HCT116 (cell line): ENCODE data around the gene TACR2. TPM values are rescaled to one million over a fixed set of nuclear protein-coding genes. Genes with fewer than 3 reads are reported as not detected.

Source experiments
- ATAC-seq: fragments of 200-7000 bp; cut with Tn5 transposase; 2 replicates; pipeline ENCODE4 v1.9.1; 2020; ENCODE audit warnings: mild to moderate bottlenecking, moderate library complexity
- BruUV-seq: library from RNA; stranded (reverse); fragments of 400-500 nt; replicated peaks from 2 replicates; lab custom pipeline; 2021; lab: Mats Ljungman, UMichigan
- CTCF ChIA-PET: fragments of 300-600 bp; sonication (Branson Sonifier 250); formaldehyde crosslinking; loops from one replicate; lab custom pipeline; 2021; ENCODE audit warnings: antibody characterized with exemption; lab: Charles Lee
- POLR2A ChIA-PET: fragments of 300-600, 350-600 bp; sonication (Branson Sonifier 250); formaldehyde crosslinking; loops from one replicate; lab custom pipeline; 2021; ENCODE audit warnings: antibody characterized with exemption; lab: Charles Lee
- RAD21 ChIA-PET, 2 experiments: fragments of 300-600 bp; sonication (Branson Sonifier 250); formaldehyde crosslinking; loops; one replicate each; lab custom pipeline; 2023; ENCODE audit warnings: low total read pairs in 2 of 2; ENCODE audit not compliant: uncharacterized antibody in 2 of 2, unreplicated experiment in 2 of 2, low non-redundant PET in 1 of 2; lab: Charles Lee
- DNase-seq: peaks from one replicate; pipeline ENCODE4 v3.0.0-alpha.2; 2010; ENCODE audit warnings: low read depth, low spot score
- H2AFZ ChIP-seq: fragments of 200-600 bp; shearing (Covaris generic), sonication (generic); 2 replicates; pipeline ENCODE4 v1.6.1; 2017; ENCODE audit warnings: low read depth, mixed run types, mixed read lengths, antibody characterized with exemption, low read length; ENCODE audit not compliant: poor library complexity, severe bottlenecking
- H3K27ac ChIP-seq: 2 replicates; pipeline ENCODE4 v1.5.1; 2012; ENCODE audit warnings: low read depth, low read length
- H3K27me3 ChIP-seq: fragments of 200-600 bp; sonication (generic); 2 replicates; pipeline ENCODE4 v1.6.1; 2016; ENCODE audit warnings: mixed run types, low read length, mixed read lengths; ENCODE audit not compliant: insufficient read depth
- H3K36me3 ChIP-seq, 2 experiments: fragments of 200-500 bp in 1 of 2; fragments of 200-600 bp in 1 of 2; sonication (Bioruptor generic) in 1 of 2; sonication (generic) in 1 of 2; 2 replicates each; pipeline versions ENCODE4 v1.5.1 to v1.6.1; 2014 to 2016; ENCODE audit warnings: low read length in 2 of 2, inconsistent platforms in 1 of 2, mixed read lengths in 1 of 2, mixed run types in 1 of 2; ENCODE audit not compliant: insufficient read depth in 2 of 2, control insufficient read depth in 1 of 2
- H3K4me1 ChIP-seq, 2 experiments: fragments of 200-600 bp in 1 of 2; sonication (generic) in 1 of 2; 2 replicates each; pipeline versions ENCODE4 v1.5.1 to v1.6.1; 2012 to 2017; ENCODE audit warnings: low read length in 2 of 2, inconsistent platforms in 1 of 2, mild to moderate bottlenecking in 1 of 2, mixed read lengths in 1 of 2, mixed run types in 1 of 2, moderate library complexity in 1 of 2; ENCODE audit not compliant: insufficient read depth in 2 of 2, control insufficient read depth in 1 of 2
- H3K4me2 ChIP-seq: fragments of 200-600 bp; sonication (generic); 2 replicates; pipeline ENCODE4 v1.6.1; 2017; ENCODE audit warnings: mixed run types, low read length, mixed read lengths
- H3K4me3 ChIP-seq, 2 experiments: fragments of 200-600 bp in 1 of 2; sonication (generic) in 1 of 2; replicated peaks in 1 of 2; 2 replicates each; pipeline ENCODE4 v1.5.1; 2011 to 2016; ENCODE audit warnings: low read length in 2 of 2, control low read depth in 1 of 2, low read depth in 1 of 2, mild to moderate bottlenecking in 1 of 2, mixed read lengths in 1 of 2, mixed run types in 1 of 2
- H3K79me2 ChIP-seq: fragments of 200-600 bp; sonication (generic); 2 replicates; pipeline ENCODE4 v1.6.1; 2017; ENCODE audit warnings: mild to moderate bottlenecking, mixed run types, low read length, moderate library complexity, mixed read lengths; ENCODE audit not compliant: insufficient read depth
- H3K9ac ChIP-seq: fragments of 200-600 bp; sonication (generic); 2 replicates; pipeline ENCODE4 v1.6.1; 2016; ENCODE audit warnings: low read length, mixed read lengths
- H3K9me2 ChIP-seq: fragments of 200-600 bp; sonication (generic), shearing (Covaris generic); 2 replicates; pipeline ENCODE4 v1.6.1; 2017; ENCODE audit warnings: mixed run types, mild to moderate bottlenecking, moderate library complexity; ENCODE audit not compliant: insufficient read depth
- H3K9me3 ChIP-seq, 2 experiments: fragments of 200-500 bp in 1 of 2; fragments of 200-600 bp in 1 of 2; sonication (Bioruptor generic) in 1 of 2; sonication (generic) in 1 of 2; 2 replicates each; pipeline ENCODE4 v1.6.1; 2014 to 2017; ENCODE audit warnings: low read length in 2 of 2, mixed read lengths in 2 of 2, inconsistent platforms in 1 of 2, low read depth in 1 of 2, mild to moderate bottlenecking in 1 of 2, mixed run types in 1 of 2, moderate library complexity in 1 of 2; ENCODE audit not compliant: control insufficient read depth in 1 of 2, insufficient read depth in 1 of 2
- H4K20me1 ChIP-seq: fragments of 200-600 bp; sonication (generic), shearing (Covaris generic); 2 replicates; pipeline ENCODE4 v1.6.1; 2017; ENCODE audit warnings: mixed run types, mild to moderate bottlenecking, moderate library complexity; ENCODE audit not compliant: insufficient read depth
- EZH2 ChIP-seq: fragments of 200-600 bp; sonication (generic); IDR thresholded peaks from 2 replicates; pipeline ENCODE4 v1.6.1; 2017; ENCODE audit warnings: antibody characterized with exemption, mixed run types
- EZH2phosphoT487 ChIP-seq: fragments of 200-600 bp; IDR thresholded peaks from 2 replicates; pipeline ENCODE4 v1.6.1; 2018; ENCODE audit warnings: antibody characterized with exemption, borderline replicate concordance
- FOSL1 ChIP-seq: IDR thresholded peaks from 2 replicates; pipeline ENCODE4 v1.6.1; 2012; ENCODE audit warnings: low read depth
- JUND ChIP-seq: IDR thresholded peaks from 2 replicates; pipeline ENCODE4 v1.6.1; 2012
- POLR2A ChIP-seq: IDR thresholded peaks from 2 replicates; pipeline ENCODE4 v1.7.0; 2011; ENCODE audit warnings: borderline replicate concordance; ENCODE audit not compliant: insufficient read depth, insufficient read length; ENCODE audit errors: extremely low read depth
- POLR2AphosphoS5 ChIP-seq: IDR thresholded peaks from 2 replicates; pipeline ENCODE4 v1.6.1; 2011; ENCODE audit warnings: mild to moderate bottlenecking, low read depth, low read length, moderate library complexity
- SIN3A ChIP-seq: IDR thresholded peaks from 2 replicates; pipeline ENCODE4 v1.6.1; 2012; ENCODE audit warnings: low read depth
- SP1 ChIP-seq: IDR thresholded peaks from 2 replicates; pipeline ENCODE4 v1.6.1; 2012; ENCODE audit warnings: low read depth
- SRF ChIP-seq: IDR thresholded peaks from 2 replicates; pipeline ENCODE4 v1.6.1; 2012; ENCODE audit warnings: low read depth
- TCF7L2 ChIP-seq: IDR thresholded peaks from 2 replicates; pipeline ENCODE4 v1.7.0; 2011; ENCODE audit warnings: borderline replicate concordance, inconsistent platforms; ENCODE audit not compliant: insufficient read depth, insufficient read length; ENCODE audit errors: extremely low read depth
- YY1 ChIP-seq: IDR thresholded peaks from 2 replicates; pipeline ENCODE4 v1.6.1; 2011; ENCODE audit warnings: low read length, low read depth, moderate library complexity, mild to moderate bottlenecking; ENCODE audit not compliant: insufficient replicate concordance; ENCODE audit errors: extremely low read depth
- intact Hi-C: fragments of 100-400 bp; cut with micrococcal nuclease; formaldehyde crosslinking; loops from 2 replicates; pipeline ENCODE4 v1.10.0; 2022
- total RNA-seq: library from RNA; stranded (reverse); gene quantifications from one replicate; pipeline ENCODE4 v1.2.1, GENCODE V29; 2021; ENCODE audit not compliant: unreplicated experiment
- TF ChIP-seq, protein P1 (sequence below): IDR thresholded peaks from 2 replicates; pipeline ENCODE4 v1.6.1; 2012

The TACR2 gene
- total RNA-seq, 1 experiment from 2014 or later, result not detected

DNA sequence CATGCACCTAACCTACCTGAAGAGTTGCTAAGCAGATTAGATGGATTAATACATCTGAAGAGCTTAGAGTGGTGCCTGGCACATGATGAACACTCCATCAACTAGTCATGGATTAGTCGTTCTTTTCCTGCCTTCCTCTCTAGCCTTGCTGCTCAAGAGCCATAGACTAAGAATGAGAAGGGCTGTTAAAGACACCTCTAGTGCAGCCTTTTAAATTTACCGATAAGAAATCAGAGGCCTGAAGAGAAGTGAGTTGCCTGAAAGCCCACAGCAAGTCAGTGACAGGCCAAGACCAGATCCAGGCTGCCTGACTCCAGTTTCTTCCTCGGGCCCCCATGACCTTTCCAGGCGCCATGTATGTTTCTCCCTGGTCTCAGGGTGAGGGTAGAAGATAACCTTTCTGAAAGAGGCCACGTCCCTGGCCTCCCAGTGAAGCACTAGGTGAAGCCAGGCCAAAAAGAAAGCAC lies 41.1 kb upstream of the TACR2 start (continued):
- TF ChIP-seq POLR2AphosphoS5, result no peak
- no peak for TF ChIP-seq POLR2A
- TF ChIP-seq EZH2, result no peak
- TF ChIP-seq TCF7L2, result no peak

DNA sequence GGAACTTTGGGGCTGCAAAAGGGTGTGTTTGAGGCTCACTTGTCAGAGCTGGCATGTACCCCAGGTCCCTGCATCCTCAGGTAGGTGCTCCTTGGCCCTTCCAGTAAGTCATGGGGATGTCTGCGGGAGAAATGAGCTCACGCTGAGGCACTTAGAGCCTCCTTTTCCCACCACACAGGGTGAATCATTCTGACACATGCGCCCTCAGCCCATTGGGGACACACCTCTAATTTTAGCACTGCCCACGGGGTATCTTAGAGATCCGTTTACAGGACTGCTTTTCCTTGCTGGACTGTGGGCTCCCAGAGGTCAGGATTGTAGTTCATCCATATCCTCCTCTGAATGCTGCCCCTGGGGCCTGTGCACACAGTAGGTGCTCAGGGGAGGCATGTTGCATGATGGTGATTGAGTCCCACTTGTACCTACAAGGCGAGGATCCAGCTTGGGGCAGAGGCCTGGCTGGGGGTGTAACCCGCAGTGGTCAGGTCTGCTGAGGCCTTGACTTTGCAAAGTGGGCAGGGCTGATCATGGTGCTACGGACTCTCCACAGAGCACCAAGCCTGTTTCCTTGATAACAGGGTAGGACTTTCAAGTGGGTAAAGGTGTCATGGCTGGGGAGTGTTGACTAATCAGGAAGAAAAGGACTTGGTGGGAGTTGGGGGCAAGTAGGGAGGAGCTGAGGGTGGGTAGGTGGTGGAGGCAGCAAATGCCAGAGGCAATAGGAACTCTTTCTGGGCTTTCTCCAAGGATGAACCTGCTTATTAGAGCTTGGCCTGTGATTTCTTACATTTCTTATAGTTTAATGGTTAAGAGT lies 40.4 kb upstream of the TACR2 start:
- no peaks in the 10 kb centered on the region for H3K9me2 ChIP-seq
- no peaks in the 10 kb centered on the region for H4K20me1 ChIP-seq
- intact Hi-C loops, result loop anchor here (10.0 kb wide), 1 partner anchor 48 kb away; no protein-coding TSS in a partner anchor
- peak; percentile 21; the same call in 1 of the 2 replicates for ATAC-seq
- no peaks in the 10 kb centered on the region for H3K9me3 ChIP-seq
- peaks cover 4% of the 10 kb centered on the region; the same call in 1 of the 2 replicates for H3K79me2 ChIP-seq
- DNase-seq, result no peak
- H3K4me1 ChIP-seq, result peaks cover 48 to 57% of the 10 kb centered on the region in 2 experiments
- no TSS peak for BruUV-seq
- no peaks in the 10 kb centered on the region for H3K27me3 ChIP-seq
- peak; percentile 35; the same call in 1 of the 2 replicates for TF ChIP-seq SP1
- TF ChIP-seq SRF, result no peak
- TF ChIP-seq JUND, result peak; percentile 42; the same call in 1 of the 2 replicates
- TF ChIP-seq, protein P1, sequence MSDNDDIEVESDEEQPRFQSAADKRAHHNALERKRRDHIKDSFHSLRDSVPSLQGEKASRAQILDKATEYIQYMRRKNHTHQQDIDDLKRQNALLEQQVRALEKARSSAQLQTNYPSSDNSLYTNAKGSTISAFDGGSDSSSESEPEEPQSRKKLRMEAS, result peak; percentile 53; the same call in 1 of the 2 replicates
- no peak for TF ChIP-seq POLR2AphosphoS5
- no peak for TF ChIP-seq EZH2phosphoT487
- TF ChIP-seq FOSL1, result peak; percentile 62
- TF ChIP-seq SIN3A, result no peak
- TF ChIP-seq YY1, result no peak
- ChIA-PET POLR2A (interaction anchor here (1.4 kb wide), 1 partner anchor 10 kb away, joined by 4 read pairs; no protein-coding TSS in a partner anchor), CTCF (no interaction called here), RAD21 (no interaction called here)
- peak overlapping the region; percentile 85 for H3K4me2 ChIP-seq
- H3K9ac ChIP-seq, result peak overlapping the region; percentile 23
- H2AFZ ChIP-seq, result no peak overlapping the region
- 0 out of 4 replicates have a peak, but pooled peaks cover 0 to 3% of the 10 kb centered on the region in 2 experiments for H3K36me3 ChIP-seq
- peak overlapping the region in 1 of 2 experiments; percentile 9; a peak in 1 of 4 replicates for H3K4me3 ChIP-seq
- no peak overlapping the region; the same call in 1 of the 2 replicates for H3K27ac ChIP-seq
